Right lobe of liver (tissue), 6 donors: ENCODE measurements around the gene PHF1. TPM values are rescaled to one million over a fixed set of nuclear protein-coding genes. Genes with fewer than 3 reads are reported as not detected.
"Not testable (repeated sequence)": the region's sequence is repeated elsewhere in the genome, so short reads cannot be mapped to it uniquely, and the experiment has no call there.

Source experiments
- ATAC-seq, 4 donors: fragments of 200-7000 bp; cut with Tn5 transposase; one replicate each; pipeline ENCODE4 v1.9.1; 2020; ENCODE audit warnings: mild to moderate bottlenecking in 4 of 4, moderate library complexity in 4 of 4
- DNase-seq, 3 donors: peaks; one replicate each; pipeline ENCODE4 v3.0.0-alpha.2; 2020
- H3K27ac ChIP-seq, 3 donors: fragments of 200-600 bp; one replicate each; pipeline ENCODE4 v1.8.0; 2022
- H3K27me3 ChIP-seq, 2 donors: fragments of 200-600 bp; one replicate each; pipeline ENCODE4 v1.8.0; 2022
- H3K36me3 ChIP-seq, 4 donors: fragments of 200-600 bp; sonication (generic) in 1 of 4; one replicate each; pipeline versions ENCODE4 v1.5.1 to v1.8.0; 2017 to 2022; ENCODE audit warnings: control low read depth in 1 of 4
- H3K4me1 ChIP-seq, 4 donors: fragments of 200-600 bp; sonication (generic) in 1 of 4; one replicate each; pipeline versions ENCODE4 v1.5.1 to v1.8.0; 2017 to 2022; ENCODE audit warnings: control low read depth in 1 of 4
- H3K4me3 ChIP-seq, 3 donors: fragments of 200-600 bp; one replicate each; pipeline ENCODE4 v1.8.0; 2022
- H3K9me3 ChIP-seq, 4 donors: fragments of 200-600 bp; sonication (generic) in 1 of 4; one replicate each; pipeline versions ENCODE4 v1.5.1 to v1.8.0; 2017 to 2022; ENCODE audit warnings: control low read depth in 1 of 4
- CTCF ChIP-seq, 4 donors: fragments of 200-600 bp in 3 of 4; fragments of 450-650 bp in 1 of 4; IDR thresholded peaks; one replicate each; pipeline versions ENCODE4 v1.5.1 to v1.8.0; 2016 to 2022; ENCODE audit warnings: antibody characterized with exemption in 4 of 4, mild to moderate bottlenecking in 2 of 4
- POLR2A ChIP-seq: fragments of 450-650 bp; IDR thresholded peaks from one replicate; pipeline ENCODE4 v1.6.1; 2017; ENCODE audit warnings: antibody characterized with exemption, mild to moderate bottlenecking
- WGBS: methylation state at CpG from one replicate; pipeline ENCODE4 v1.1.6; 2018; ENCODE audit warnings: low coverage, low lambda C conversion rate; ENCODE audit not compliant: insufficient coverage; ENCODE audit errors: missing lambda C conversion rate; 5-methylcytosine and 5-hydroxymethylcytosine counted together
- intact Hi-C, 2 donors: fragments of 100-400 bp; cut with DNase I; formaldehyde crosslinking; loops; one replicate each; pipeline versions ENCODE4 v1.11.2 to v1.14.1; 2022
- long read RNA-seq: library from polyadenylated mRNA; unstranded; transcript quantifications from one replicate; pipeline ENCODE4 v2.0.0, GENCODE V29; 2019
- total RNA-seq, 6 experiments: library from RNA; depleted of rRNA in 2 of 6; stranded (reverse); fragments of >200 nt in 2 of 6; fragmentation: NEBNext Ultra II Directional in 3 of 6; extraction: Animal tissue kit (Norgen Biotek cat#: 25700) in 3 of 6; gene quantifications; one replicate each; pipeline versions ENCODE4 v1.1.0 to v1.2.4, GENCODE V29; 2016 to 2023
- donor health status: DM: no; HTN: yes; CAD: no.
- donor health status: DM: no; HTN: no; CAD: no.
- donor health status: DM: no; HTN: no; CAD: no.
- donor health status: DM: no; HTN: yes; CAD: no.
- donor health status: DM: no; HTN: yes; CAD: no.

PHF1 gene
- 10 to 100 TPM; 14.7 to 21.3 (median 18.3) TPM for total RNA-seq
- long read RNA-seq, partial matches to known transcripts: 0 of 1 reads
- long read RNA-seq, other reads (novel, unspliced or antisense): 0 of 1 reads

DNA sequence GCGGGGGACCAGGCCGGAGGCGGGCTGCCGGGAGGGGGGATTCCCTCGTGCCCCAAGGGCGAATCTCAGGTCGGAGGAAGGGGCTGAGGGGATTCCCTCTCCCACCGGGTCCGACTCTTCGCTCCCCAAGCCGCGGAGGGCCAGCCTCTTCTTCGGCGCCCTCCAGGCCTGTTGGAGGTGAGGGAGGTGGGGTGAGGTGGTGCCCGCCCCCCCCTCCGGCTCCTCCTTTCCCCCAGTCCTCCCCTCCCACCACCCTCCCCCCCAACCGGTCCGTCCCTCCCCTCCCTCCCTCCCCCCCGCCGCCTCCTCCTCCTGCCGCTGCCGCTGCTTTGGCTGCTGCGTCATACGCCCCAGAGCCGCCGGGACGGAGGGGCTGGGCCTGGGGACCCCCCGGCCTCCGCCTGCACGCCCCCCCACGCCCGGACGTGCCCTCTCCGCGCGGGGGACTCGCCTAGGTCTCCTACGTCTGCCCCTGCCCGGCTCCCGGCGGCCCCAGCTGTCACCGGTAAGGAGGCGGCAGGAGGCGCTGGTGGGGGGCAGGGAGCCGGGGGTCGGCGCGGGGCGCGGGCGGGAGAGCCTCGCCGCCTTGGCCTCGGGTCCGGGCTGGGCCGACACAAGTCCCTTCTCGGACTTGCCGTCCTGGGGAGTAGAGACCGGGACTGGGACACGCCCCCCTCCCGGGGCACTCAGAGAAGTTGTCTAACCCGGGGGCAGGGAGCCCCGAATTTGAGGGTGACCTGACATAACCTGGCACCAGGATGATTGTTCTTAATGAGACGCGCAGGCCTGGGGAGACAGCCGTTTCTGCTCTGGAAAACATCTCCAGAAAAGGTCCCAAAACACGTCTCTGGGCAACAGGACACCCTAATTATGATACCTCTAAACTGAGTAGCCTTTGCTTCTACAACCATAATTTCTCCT is at the start of gene PHF1:
PHF1 (plus strand) TSS at position 304 of the 921 bp plus-strand sequence. CDS start 1,250 bp downstream, outside the sequence.
- WGBS: under 1% methylated on average over 24 of the region's 67 CpGs
- peak in 1 of 3 donors; percentile 83 for DNase-seq

GRCh38 chr6:33363486-33363885 is 47.3 kb upstream of the PHF1 start:
- DNase-seq, H3K27ac ChIP-seq, H3K4me3 ChIP-seq, H3K9me3 ChIP-seq, H3K36me3 ChIP-seq, ATAC-seq, intact Hi-C loops, H3K27me3 ChIP-seq, H3K4me1 ChIP-seq: not testable (repeated sequence)
- 79% methylated on average over 11 of the region's 12 CpGs for WGBS

More for the DNA sequence above, at the start of gene PHF1:
- no peaks in the 10 kb centered on the region for H3K9me3 ChIP-seq
- peak within 1 kb of the TSS; percentile 93 to 96 (median 94) for H3K27ac ChIP-seq
- no peaks in the 10 kb centered on the region for H3K27me3 ChIP-seq
- peaks cover 0 to 22% (median 2%) of the 10 kb centered on the region in 4 donors for H3K36me3 ChIP-seq
- ATAC-seq: peak; percentile 71 to 80 (median 74)
- intact Hi-C loops: no loop called here
- TF ChIP-seq POLR2A (peak; percentile 52), CTCF (IDR thresholded peaks at IDR 0.05) (no peak)
- H3K4me1 ChIP-seq: peaks cover 0 to 10% (median 5%) of the 10 kb centered on the region in 4 donors
- peak within 1 kb of the TSS; percentile 98 to 100 (median 99) for H3K4me3 ChIP-seq

- H3K36me3 ChIP-seq, H3K9me3 ChIP-seq, H3K4me1 ChIP-seq, intact Hi-C loops, H3K4me3 ChIP-seq, H3K27ac ChIP-seq, DNase-seq, H3K27me3 ChIP-seq: not testable (repeated sequence)
- 38% methylated on average over 5 of the region's 8 CpGs for WGBS
- peak in 1 of 4 donors; percentile 34 for ATAC-seq
These were observed 46.2 kb upstream of the PHF1 start for GRCh38 chr6:33364475-33365205.

DNA sequence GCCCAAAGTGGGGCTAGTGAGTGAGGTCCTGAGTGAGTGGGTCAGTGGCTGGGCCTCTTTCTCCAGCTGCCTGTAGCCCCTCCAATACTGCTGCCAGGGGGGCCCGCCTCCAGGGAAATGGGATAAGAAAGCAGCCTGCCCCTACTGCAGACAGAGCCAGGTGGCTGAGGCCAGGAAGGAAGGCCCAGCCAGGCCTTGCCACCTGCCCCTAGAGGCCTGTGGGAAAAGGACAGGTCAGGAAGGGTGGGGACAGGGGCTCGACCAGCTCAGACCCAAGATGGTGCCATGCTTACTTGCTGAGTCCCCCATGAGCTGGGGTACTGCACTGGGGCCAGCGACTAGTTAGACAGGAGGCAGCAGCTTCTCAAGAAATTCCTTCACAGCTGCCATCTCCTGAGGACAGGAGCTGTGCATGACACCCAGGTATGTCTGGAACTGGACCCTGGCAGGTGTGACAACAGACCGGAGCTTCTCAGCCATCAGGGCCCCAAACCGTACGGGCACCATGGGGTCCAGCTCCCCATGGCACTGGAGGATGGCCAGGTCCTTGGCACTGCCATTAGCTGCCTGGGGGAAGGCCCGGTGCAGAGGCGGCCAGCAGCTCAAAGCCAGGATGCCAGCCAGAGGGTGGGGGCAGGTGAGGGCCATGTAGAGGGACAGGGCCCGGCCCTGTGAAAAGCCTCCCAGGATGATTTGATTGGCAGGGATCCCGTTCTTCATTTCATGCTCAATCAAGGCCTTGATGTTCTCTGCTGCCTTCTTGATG is 45.4 kb upstream of the PHF1 start:
- H3K27ac ChIP-seq, intact Hi-C loops: not testable (repeated sequence)
- ATAC-seq: peak in 1 of 4 donors; percentile 22

GRCh38 chr6:33367009-33367714 is 43.7 kb upstream of the PHF1 start:
- DNase-seq: no peak
- Histone ChIP-seq H3K9me3 (no peaks in the 10 kb centered on the region), H3K4me1 (no peaks in the 10 kb centered on the region), H3K36me3 (no peaks in the 10 kb centered on the region), H3K27ac (no peak overlapping the region), H3K4me3 (no peak overlapping the region), H3K27me3 (no peaks in the 10 kb centered on the region)
- ATAC-seq: no peak
- 69% methylated on average over 8 of the region's 8 CpGs for WGBS
- no peak for TF ChIP-seq POLR2A
- no peak for TF ChIP-seq CTCF (IDR thresholded peaks at IDR 0.05)
- intact Hi-C loops: no loop called here

More for the DNA sequence above, 45.4 kb upstream of the PHF1 start:
- not testable (repeated sequence) for H3K27me3 ChIP-seq, H3K36me3 ChIP-seq, H3K4me1 ChIP-seq, H3K4me3 ChIP-seq, DNase-seq, H3K9me3 ChIP-seq
- 93% methylated on average over 2 of the region's 10 CpGs for WGBS

GRCh38 chr6:33367715-33368025 is 43.1 kb upstream of the PHF1 start:
- H3K4me1 ChIP-seq, ATAC-seq, DNase-seq, intact Hi-C loops, H3K27me3 ChIP-seq, H3K9me3 ChIP-seq, H3K36me3 ChIP-seq, H3K4me3 ChIP-seq, H3K27ac ChIP-seq: not testable (repeated sequence)
- WGBS: 80% methylated on average over 1 of the region's 5 CpGs

GRCh38 chr6:33371901-33372300 is 38.9 kb upstream of the PHF1 start:
- H3K4me1 ChIP-seq: peaks cover 0 to 14% (median 8%) of the 10 kb centered on the region in 4 donors
- H3K27ac ChIP-seq, ATAC-seq, H3K27me3 ChIP-seq, H3K36me3 ChIP-seq, H3K9me3 ChIP-seq, DNase-seq, intact Hi-C loops, H3K4me3 ChIP-seq: not testable (repeated sequence)
- WGBS: 80% methylated on average over 1 of the region's 8 CpGs
